Ovary (tissue), 3 donors: ENCODE measurements around the gene FITM2.

Experiments
- CTCF ChIP-seq, 3 donors: fragments of 450-650 bp in 2 of 3; fragments of 200-600 bp in 1 of 3; IDR thresholded peaks; one replicate each; pipeline versions ENCODE4 v1.5.1 to v1.8.0; 2016 to 2022; ENCODE audit warnings: antibody characterized with exemption in 3 of 3, mild to moderate bottlenecking in 1 of 3
- EP300 ChIP-seq: sonication (generic); formaldehyde crosslinking; IDR thresholded peaks from one replicate; pipeline ENCODE4 v1.6.1; 2017; ENCODE audit warnings: antibody characterized with exemption
- donor health status: DM: no; HTN: no; CAD: no.

- TF ChIP-seq CTCF (IDR thresholded peaks at IDR 0.05) (no peak), EP300 (no peak)
Measured at GRCh38 chr20:44304383-44304782, 6.6 kb downstream of the FITM2 start.
